ENCODE measurements around the gene MRPL18.

MRPL18 gene

DNA sequence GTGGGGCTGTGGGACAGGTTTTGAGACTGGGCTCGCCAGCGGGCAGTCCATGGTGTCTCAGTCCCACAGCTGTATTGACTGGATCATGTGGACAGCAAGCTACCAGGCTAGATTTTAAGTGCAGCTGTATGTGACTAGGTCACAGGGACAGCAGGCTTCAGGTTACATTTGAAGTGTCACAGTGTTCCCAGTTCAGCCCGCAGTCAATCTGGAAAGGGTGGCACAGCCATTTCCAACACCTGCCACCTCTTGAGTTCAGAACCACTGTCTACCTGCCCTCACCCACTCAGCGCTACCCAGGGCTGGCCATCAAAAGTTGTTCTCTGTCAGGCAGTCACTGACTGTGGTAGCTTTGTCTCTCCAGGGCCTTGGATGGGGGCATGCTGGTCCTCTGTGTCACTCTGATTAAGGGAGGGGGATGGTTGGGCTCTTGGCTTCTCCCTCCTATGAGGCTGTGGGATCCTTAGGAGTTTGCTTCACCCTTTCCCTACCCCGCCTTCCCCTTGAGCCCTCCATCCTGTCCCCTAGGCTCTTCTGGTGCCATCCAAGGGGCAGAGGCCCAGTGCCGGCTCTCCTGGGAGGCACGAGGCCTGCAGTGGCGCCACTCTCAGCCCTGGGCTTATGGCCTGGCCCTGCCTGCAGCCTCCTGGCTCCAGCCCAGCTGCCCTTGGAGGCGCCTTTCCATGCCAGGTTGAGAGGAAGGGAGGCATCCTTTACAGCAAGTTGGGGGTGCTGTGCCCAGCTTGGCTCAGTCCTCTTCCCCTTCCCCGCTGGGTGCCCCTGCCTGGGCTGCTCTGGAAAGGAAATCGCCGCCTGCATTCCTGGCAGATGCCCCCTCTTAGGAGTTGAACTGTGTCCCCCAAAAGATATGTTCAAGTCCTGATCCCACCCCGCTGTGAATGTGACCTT is 54.7 kb downstream of the MRPL18 start:
- peak in 2 of 3 experiments; percentile 17 to 78 for DNase-seq
